Loucy (cell line): ENCODE results near the gene DLG2.

Experiments used
- H2AFZ ChIP-seq: fragments of 200-600 bp; sonication (generic); 2 replicates; pipeline ENCODE4 v1.6.0; 2016; ENCODE audit warnings: antibody characterized with exemption, mild to moderate bottlenecking, low read length, moderate library complexity
- H3F3A ChIP-seq: fragments of 200-600 bp; 2 replicates; pipeline ENCODE4 v1.6.0; 2016; ENCODE audit warnings: antibody characterized with exemption, low read depth, mild to moderate bottlenecking
- H3K27me3 ChIP-seq: fragments of 200-600 bp; sonication (generic); 2 replicates; pipeline ENCODE4 v1.6.1; 2014; ENCODE audit warnings: low read length, mild to moderate bottlenecking; ENCODE audit not compliant: insufficient read depth, poor library complexity, severe bottlenecking
- H3K36me3 ChIP-seq: fragments of 200-600 bp; sonication (generic); 2 replicates; pipeline ENCODE4 v1.6.1; 2016; ENCODE audit warnings: low read length; ENCODE audit not compliant: insufficient read depth
- H3K4me1 ChIP-seq: fragments of 200-600 bp; sonication (generic); 2 replicates; pipeline ENCODE4 v1.5.1; 2014; ENCODE audit warnings: low read length, mild to moderate bottlenecking; ENCODE audit not compliant: insufficient read depth, poor library complexity, severe bottlenecking
- H3K4me2 ChIP-seq: fragments of 200-600 bp; sonication (generic); 2 replicates; pipeline ENCODE4 v1.6.0; 2014; ENCODE audit warnings: antibody characterized with exemption, low read length, low read depth, mild to moderate bottlenecking; ENCODE audit not compliant: poor library complexity, severe bottlenecking
- H3K4me3 ChIP-seq: fragments of 200-600 bp; sonication (generic); 2 replicates; pipeline ENCODE4 v1.5.1; 2014; ENCODE audit warnings: low read length, mild to moderate bottlenecking, mixed read lengths; ENCODE audit not compliant: poor library complexity, severe bottlenecking
- H3K79me2 ChIP-seq: fragments of 200-600 bp; sonication (generic); 2 replicates; pipeline ENCODE4 v1.6.1; 2014; ENCODE audit warnings: low read length; ENCODE audit not compliant: insufficient read depth
- H3K9ac ChIP-seq: fragments of 200-600 bp; sonication (generic); 2 replicates; pipeline ENCODE4 v1.6.0; 2014; ENCODE audit warnings: mild to moderate bottlenecking, low read depth, low read length, moderate library complexity; ENCODE audit not compliant: poor library complexity, severe bottlenecking
- H3K9me2 ChIP-seq: fragments of 200-600 bp; sonication (generic); replicated peaks from 2 replicates; pipeline ENCODE4 v1.6.1; 2016; ENCODE audit warnings: low read depth, low read length, mixed read lengths
- H3K9me3 ChIP-seq: fragments of 200-600 bp; sonication (generic); 2 replicates; pipeline ENCODE4 v1.6.1; 2014; ENCODE audit warnings: mild to moderate bottlenecking, antibody characterized with exemption, low read length, low read depth; ENCODE audit not compliant: insufficient read depth
- H4K20me1 ChIP-seq: fragments of 200-600 bp; sonication (generic); 2 replicates; pipeline ENCODE4 v1.6.0; 2014; ENCODE audit warnings: antibody characterized with exemption, low read length, mild to moderate bottlenecking; ENCODE audit not compliant: insufficient read depth, poor library complexity, severe bottlenecking
- EZH2phosphoT487 ChIP-seq: fragments of 200-600 bp; IDR thresholded peaks from 2 replicates; pipeline ENCODE4 v1.6.1; 2018; ENCODE audit warnings: antibody characterized with exemption, mild to moderate bottlenecking, moderate library complexity, borderline replicate concordance
- TF ChIP-seq, protein P1 (sequence below): fragments of 200-600 bp; sonication (generic); conservative IDR thresholded peaks from 2 replicates; pipeline ENCODE4 v1.5.1; 2014; ENCODE audit warnings: mild to moderate bottlenecking, antibody characterized with exemption, low read length

DLG2 gene

DNA sequence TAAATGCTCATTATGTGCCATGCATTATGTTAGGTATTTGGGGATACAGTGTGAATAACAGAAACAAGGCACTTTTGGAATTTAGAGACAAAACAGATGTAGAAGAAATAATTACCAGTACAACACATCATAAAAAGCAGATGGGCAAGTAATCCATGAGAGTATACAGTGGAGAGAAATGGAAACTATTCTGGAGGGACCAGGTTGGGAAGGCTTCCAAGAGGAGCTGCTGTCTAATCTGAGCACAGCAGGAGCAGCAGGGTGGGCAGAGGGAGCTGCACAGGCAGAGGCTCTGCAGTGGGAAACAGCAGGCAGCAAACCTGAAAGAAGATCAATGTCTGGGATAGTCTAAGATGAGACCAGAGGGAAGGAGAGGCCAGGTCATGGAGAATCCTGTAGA lies 2072.3 kb downstream of the DLG2 start:
- H3K79me2 ChIP-seq: no peaks in the 10 kb centered on the region
- H3K4me2 ChIP-seq: no peak overlapping the region
- no peaks in the 10 kb centered on the region for H3K4me1 ChIP-seq
- no peaks in the 10 kb centered on the region for H3K27me3 ChIP-seq
- H3K9ac ChIP-seq: no peak overlapping the region
- H3K36me3 ChIP-seq: no peaks in the 10 kb centered on the region
- H3K9me2 ChIP-seq: no peaks in the 10 kb centered on the region
- no peak for TF ChIP-seq EZH2phosphoT487
- TF ChIP-seq, protein P1, sequence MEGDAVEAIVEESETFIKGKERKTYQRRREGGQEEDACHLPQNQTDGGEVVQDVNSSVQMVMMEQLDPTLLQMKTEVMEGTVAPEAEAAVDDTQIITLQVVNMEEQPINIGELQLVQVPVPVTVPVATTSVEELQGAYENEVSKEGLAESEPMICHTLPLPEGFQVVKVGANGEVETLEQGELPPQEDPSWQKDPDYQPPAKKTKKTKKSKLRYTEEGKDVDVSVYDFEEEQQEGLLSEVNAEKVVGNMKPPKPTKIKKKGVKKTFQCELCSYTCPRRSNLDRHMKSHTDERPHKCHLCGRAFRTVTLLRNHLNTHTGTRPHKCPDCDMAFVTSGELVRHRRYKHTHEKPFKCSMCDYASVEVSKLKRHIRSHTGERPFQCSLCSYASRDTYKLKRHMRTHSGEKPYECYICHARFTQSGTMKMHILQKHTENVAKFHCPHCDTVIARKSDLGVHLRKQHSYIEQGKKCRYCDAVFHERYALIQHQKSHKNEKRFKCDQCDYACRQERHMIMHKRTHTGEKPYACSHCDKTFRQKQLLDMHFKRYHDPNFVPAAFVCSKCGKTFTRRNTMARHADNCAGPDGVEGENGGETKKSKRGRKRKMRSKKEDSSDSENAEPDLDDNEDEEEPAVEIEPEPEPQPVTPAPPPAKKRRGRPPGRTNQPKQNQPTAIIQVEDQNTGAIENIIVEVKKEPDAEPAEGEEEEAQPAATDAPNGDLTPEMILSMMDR: no peak
- no peaks in the 10 kb centered on the region for H3K9me3 ChIP-seq
- H3F3A ChIP-seq: no peaks in the 10 kb centered on the region
- no peak overlapping the region for H2AFZ ChIP-seq
- no peak overlapping the region for H3K4me3 ChIP-seq
- H4K20me1 ChIP-seq: no peaks in the 10 kb centered on the region

DNA sequence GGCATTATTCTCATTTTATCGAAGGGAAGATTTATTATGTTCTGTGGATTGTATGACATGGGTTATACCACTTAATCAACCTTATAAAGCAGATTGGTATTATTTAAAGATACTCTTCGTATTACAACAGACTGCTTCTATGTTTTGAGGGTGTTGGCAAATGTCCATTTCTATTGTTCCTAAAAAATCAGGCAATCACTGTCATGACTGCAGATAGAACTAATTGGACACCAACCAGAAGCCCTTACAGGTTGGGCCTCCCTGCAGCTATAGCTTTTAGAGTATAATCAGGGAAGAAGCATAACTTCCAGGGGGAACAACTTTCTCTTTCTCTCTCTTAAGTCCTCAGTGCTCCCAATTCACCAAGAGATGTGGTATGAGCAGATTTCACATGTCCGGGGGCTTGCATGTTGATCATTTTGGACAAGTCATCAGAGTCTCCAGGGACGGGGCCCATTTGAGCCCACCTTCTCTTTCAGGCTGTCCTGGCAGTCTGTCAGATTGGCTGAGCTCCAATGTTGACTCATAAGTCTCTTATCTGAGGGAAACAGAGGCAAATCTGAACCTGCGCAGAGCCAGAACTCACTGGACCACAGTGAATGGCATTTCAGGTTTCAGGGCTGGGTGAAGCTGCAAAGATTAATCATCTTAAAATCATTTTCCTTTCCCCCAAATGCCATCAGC lies 2077.0 kb downstream of the DLG2 start:
- H3K4me2 ChIP-seq: no peak overlapping the region
- no peaks in the 10 kb centered on the region for H3K9me2 ChIP-seq
- no peak overlapping the region for H3K4me3 ChIP-seq
- TF ChIP-seq, protein P1: no peak
- TF ChIP-seq EZH2phosphoT487: no peak
- no peaks in the 10 kb centered on the region for H3K36me3 ChIP-seq
- no peaks in the 10 kb centered on the region for H3F3A ChIP-seq
- no peaks in the 10 kb centered on the region for H4K20me1 ChIP-seq
- no peaks in the 10 kb centered on the region for H3K9me3 ChIP-seq
- no peak overlapping the region for H3K9ac ChIP-seq
- no peaks in the 10 kb centered on the region for H3K4me1 ChIP-seq
- no peaks in the 10 kb centered on the region for H3K79me2 ChIP-seq
- no peak overlapping the region for H2AFZ ChIP-seq
- H3K27me3 ChIP-seq: no peaks in the 10 kb centered on the region

DNA sequence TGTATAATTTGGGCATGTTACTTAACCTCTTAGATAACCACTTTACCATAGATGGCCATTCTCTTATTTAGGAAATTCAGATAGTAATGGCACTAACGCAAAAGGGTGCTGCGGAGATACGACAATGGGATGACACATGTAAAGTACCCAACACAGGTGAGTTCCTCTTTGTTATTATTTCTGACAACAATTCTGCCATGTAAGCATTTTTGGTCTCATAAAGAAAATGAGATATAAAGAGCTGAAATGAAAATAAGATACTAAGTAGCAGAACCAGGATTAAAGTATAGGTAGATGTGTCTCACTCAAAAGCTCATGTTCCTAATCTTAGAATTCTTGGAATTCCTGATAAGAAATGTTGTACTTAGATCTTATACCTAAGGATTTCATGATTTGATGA lies 2080.8 kb downstream of the DLG2 start:
- no peaks in the 10 kb centered on the region for H3K36me3 ChIP-seq
- TF ChIP-seq EZH2phosphoT487: no peak
- TF ChIP-seq, protein P1: no peak
- H3K9ac ChIP-seq: no peak overlapping the region
- H3K4me2 ChIP-seq: no peak overlapping the region
- H3K27me3 ChIP-seq: no peaks in the 10 kb centered on the region
- no peaks in the 10 kb centered on the region for H3K9me3 ChIP-seq
- H3K79me2 ChIP-seq: no peaks in the 10 kb centered on the region
- no peak overlapping the region for H2AFZ ChIP-seq
- no peaks in the 10 kb centered on the region for H4K20me1 ChIP-seq
- no peak overlapping the region for H3K4me3 ChIP-seq
- no peaks in the 10 kb centered on the region for H3F3A ChIP-seq
- H3K4me1 ChIP-seq: no peaks in the 10 kb centered on the region
- H3K9me2 ChIP-seq: no peaks in the 10 kb centered on the region
